SW480 (cell line): ENCODE data around the gene SPTB.

Source experiments
- DNase-seq: peaks from one replicate; pipeline ENCODE4 v3.0.0-alpha.2; 2016; ENCODE audit warnings: low spot score

Gene SPTB

GRCh38 chr14:64728856-64729255 lies 150.9 kb downstream of the SPTB start:
- DNase-seq = no peak

GRCh38 chr14:64728106-64728505 lies 151.6 kb downstream of the SPTB start:
- no peak for DNase-seq

GRCh38 chr14:64727551-64728071 lies 152.1 kb downstream of the SPTB start:
- DNase-seq = no peak

- DNase-seq = peak; percentile 91
These were observed 153.2 kb downstream of the SPTB start for GRCh38 chr14:64726585-64726890.

- DNase-seq = no peak
These were observed 153.7 kb downstream of the SPTB start for GRCh38 chr14:64725879-64726584.

- no peak for DNase-seq
These were observed 154.4 kb downstream of the SPTB start for GRCh38 chr14:64725261-64725815.

- no peak for DNase-seq
These were observed 155.2 kb downstream of the SPTB start for GRCh38 chr14:64724578-64724930.

GRCh38 chr14:64723691-64724577 lies 155.8 kb downstream of the SPTB start:
- no peak for DNase-seq

GRCh38 chr14:64722842-64723447 lies 156.8 kb downstream of the SPTB start:
- no peak for DNase-seq

- DNase-seq = no peak
These were observed 157.8 kb downstream of the SPTB start for GRCh38 chr14:64721899-64722298.

GRCh38 chr14:64721391-64721791 lies 158.3 kb downstream of the SPTB start:
- no peak for DNase-seq

- DNase-seq = peak; percentile 67
These were observed 159.6 kb downstream of the SPTB start for GRCh38 chr14:64720131-64720576.

- no peak for DNase-seq
These were observed 160.1 kb downstream of the SPTB start for GRCh38 chr14:64719601-64720000.

GRCh38 chr14:64718762-64719161 lies 160.9 kb downstream of the SPTB start:
- no peak for DNase-seq

GRCh38 chr14:64717870-64718269 lies 161.8 kb downstream of the SPTB start:
- DNase-seq = no peak

GRCh38 chr14:64715628-64716412 lies 163.9 kb downstream of the SPTB start:
- no peak for DNase-seq

GRCh38 chr14:64715146-64715627 lies 164.5 kb downstream of the SPTB start:
- no peak for DNase-seq

GRCh38 chr14:64714432-64715025 lies 165.2 kb downstream of the SPTB start:
- no peak for DNase-seq

- no peak for DNase-seq
These were observed 166.0 kb downstream of the SPTB start for GRCh38 chr14:64713677-64714076.

- no peak for DNase-seq
These were observed 168.7 kb downstream of the SPTB start for GRCh38 chr14:64711039-64711438.

GRCh38 chr14:64709126-64709525 lies 170.6 kb downstream of the SPTB start:
- no peak for DNase-seq
